ENCODE results near the gene RBP2. TPM values are rescaled to one million over a fixed set of nuclear protein-coding genes. Genes with fewer than 3 reads are reported as not detected.

The RBP2 gene
- total RNA-seq, 4 donors from 2014 or later, result not detected

Other genes starting within 250 kb of the RBP2 start
- gene MRPS22, start 132.5 kb downstream of the RBP2 start, total RNA-seq, result 10 to 100 TPM; 39.5 to 53.3 (median 47.0) TPM
- 10 to 100 TPM; 46.1 to 63.6 (median 53.6) TPM for gene COPB2, start 86.9 kb downstream of the RBP2 start, total RNA-seq
- gene RBP1, start 63.2 kb upstream of the RBP2 start, total RNA-seq, result 10 to 100 TPM in 2 of 4 donors, 1 to 10 TPM in 2; 1.0 to 28.8 (median 9.0) TPM
- 10 to 100 TPM; 33.6 to 41.9 (median 37.5) TPM for gene NMNAT3, start 201.5 kb upstream of the RBP2 start, total RNA-seq

Measured in lower leg skin (tissue), 4 donors.